Measurements from ENCODE around the gene IL3. TPM values are rescaled to one million over a fixed set of nuclear protein-coding genes. Genes with fewer than 3 reads are reported as not detected.

IL3 gene
- total and polyA plus RNA-seq, 9 of the 15 experiments (the other 6 are each of a cell fraction or from before 2014, with no cell fraction given) = not detected

GRCh38 chr5:132065351-132065937 is 5.0 kb downstream of the IL3 start (continued):
- TF ChIP-seq ZNF280B (CRISPR knock-in tag; IDR thresholded peaks at IDR 0.05) = no peak
- 0 out of 2 replicates have a peak, but pooled peaks have one; percentile 10 for TF ChIP-seq SPI1 (IDR thresholded peaks at IDR 0.05; ENCODE audit: borderline replicate concordance, low read depth, low read length)
- no peak for TF ChIP-seq ZNF121 (CRISPR knock-in tag; conservative IDR thresholded peaks at IDR 0.05)
- no peak for TF ChIP-seq MECOM (CRISPR knock-in tag; IDR thresholded peaks at IDR 0.05)
- TF ChIP-seq CBX3 (IDR thresholded peaks at IDR 0.05; ENCODE audit: borderline replicate concordance in 1 of 2, low read length in 2 of 2) = no peak
- no peak for TF ChIP-seq RUNX1 (IDR thresholded peaks at IDR 0.05; ENCODE audit: low read depth)
- no peak for TF ChIP-seq RBM25 (IDR thresholded peaks at IDR 0.05; ENCODE audit: low read depth, low read length, severe bottlenecking)
- TF ChIP-seq DNMT1 (IDR thresholded peaks at IDR 0.05) = no peak
- no peak for TF ChIP-seq MNT (conservative IDR thresholded peaks at IDR 0.05)
- TF ChIP-seq ZNF23 (CRISPR knock-in tag; IDR thresholded peaks at IDR 0.05) = no peak
- 0 out of 4 replicates have a peak, but pooled peaks of 1 of the 2 experiments have one; percentile 26 for TF ChIP-seq ZNF639 (CRISPR knock-in tag; conservative IDR thresholded peaks at IDR 0.05 in 1 of 2, IDR thresholded peaks at IDR 0.05 in 1 of 2)
- TF ChIP-seq DEAF1 (CRISPR knock-in tag; IDR thresholded peaks at IDR 0.05) = peak; percentile 86
- no peak for TF ChIP-seq MCM5 (IDR thresholded peaks at IDR 0.05; ENCODE audit: low read depth)
- TF ChIP-seq CCAR2 (IDR thresholded peaks at IDR 0.05; ENCODE audit: low read depth, low read length) = no peak
- no peak for TF ChIP-seq CREB1 (IDR thresholded peaks at IDR 0.05)
- TF ChIP-seq CREB1 (CRISPR knock-in tag; IDR thresholded peaks at IDR 0.05) = no peak
- no peak for TF ChIP-seq KLF13 (tag; IDR thresholded peaks at IDR 0.05; ENCODE audit: borderline replicate concordance, low read depth)
- no peak for TF ChIP-seq MLLT1 (IDR thresholded peaks at IDR 0.05)
- TF ChIP-seq HMG20B (CRISPR knock-in tag; IDR thresholded peaks at IDR 0.05) = no peak
- TF ChIP-seq PYGO2 (tag; IDR thresholded peaks at IDR 0.05) = no peak

All from K562 (cell line).